Omental fat pad (tissue), 4 donors: ENCODE measurements around the gene NTN1. TPM values are rescaled to one million over a fixed set of nuclear protein-coding genes. Genes with fewer than 3 reads are reported as not detected.
A peak's percentile ranks its signal among the peaks of the same experiment; 100 is the strongest.

Experiments used
- ATAC-seq: fragments of 150-250 bp; one replicate; pipeline ENCODE4 v1.9.1; 2016; ENCODE audit warnings: mild to moderate bottlenecking, moderate library complexity; ENCODE audit not compliant: low FRiP score
- DNase-seq: peaks from one replicate; pipeline ENCODE4 v3.0.0-alpha.2; 2019; ENCODE audit warnings: low spot score
- total RNA-seq, 4 donors: library from RNA; depleted of rRNA; stranded (reverse); fragments of >200 nt; gene quantifications; one replicate each; pipeline ENCODE4 v1.1.0, GENCODE V29; 2016
- TF ChIP-seq, protein P1 (sequence below), 3 donors: fragments of 450-650 bp; IDR thresholded peaks; one replicate each; pipeline ENCODE4 v1.5.1; 2016 to 2017; ENCODE audit warnings: antibody characterized with exemption in 3 of 3, mild to moderate bottlenecking in 3 of 3, moderate library complexity in 2 of 3

Gene NTN1
- total RNA-seq, 4 donors from 2014 or later: 0.69 to 7.3 (median 2.5) TPM

- TF ChIP-seq, protein P1, sequence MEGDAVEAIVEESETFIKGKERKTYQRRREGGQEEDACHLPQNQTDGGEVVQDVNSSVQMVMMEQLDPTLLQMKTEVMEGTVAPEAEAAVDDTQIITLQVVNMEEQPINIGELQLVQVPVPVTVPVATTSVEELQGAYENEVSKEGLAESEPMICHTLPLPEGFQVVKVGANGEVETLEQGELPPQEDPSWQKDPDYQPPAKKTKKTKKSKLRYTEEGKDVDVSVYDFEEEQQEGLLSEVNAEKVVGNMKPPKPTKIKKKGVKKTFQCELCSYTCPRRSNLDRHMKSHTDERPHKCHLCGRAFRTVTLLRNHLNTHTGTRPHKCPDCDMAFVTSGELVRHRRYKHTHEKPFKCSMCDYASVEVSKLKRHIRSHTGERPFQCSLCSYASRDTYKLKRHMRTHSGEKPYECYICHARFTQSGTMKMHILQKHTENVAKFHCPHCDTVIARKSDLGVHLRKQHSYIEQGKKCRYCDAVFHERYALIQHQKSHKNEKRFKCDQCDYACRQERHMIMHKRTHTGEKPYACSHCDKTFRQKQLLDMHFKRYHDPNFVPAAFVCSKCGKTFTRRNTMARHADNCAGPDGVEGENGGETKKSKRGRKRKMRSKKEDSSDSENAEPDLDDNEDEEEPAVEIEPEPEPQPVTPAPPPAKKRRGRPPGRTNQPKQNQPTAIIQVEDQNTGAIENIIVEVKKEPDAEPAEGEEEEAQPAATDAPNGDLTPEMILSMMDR (IDR thresholded peaks at IDR 0.05): no peak
- no peak for DNase-seq
- peak; percentile 89 for ATAC-seq
Observed at GRCh38 chr17:9273428-9274391, 252.4 kb downstream of the NTN1 start.

DNA sequence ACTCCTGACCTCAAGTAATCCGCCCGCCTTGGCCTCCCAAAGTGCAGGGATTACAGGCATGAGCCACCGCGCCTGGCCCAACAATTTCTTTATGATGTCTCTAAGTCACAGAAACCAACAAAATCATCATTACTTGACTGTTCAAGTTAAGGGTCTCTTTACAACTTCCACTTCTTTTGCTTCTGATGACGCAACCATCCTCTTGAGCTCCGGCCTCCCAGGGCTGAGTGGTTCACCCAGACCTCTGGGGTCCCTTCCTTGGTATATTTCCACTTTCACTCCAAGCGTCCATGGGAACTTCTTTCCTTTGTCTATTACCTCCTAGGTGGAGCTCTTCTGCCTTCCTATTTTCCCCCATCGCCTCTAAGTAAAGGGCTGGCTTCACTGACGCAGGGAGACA lies 253.7 kb downstream of the NTN1 start:
- TF ChIP-seq, protein P1 (IDR thresholded peaks at IDR 0.05): no peak
- no peak for DNase-seq
- ATAC-seq: no peak

- TF ChIP-seq, protein P1 (IDR thresholded peaks at IDR 0.05): no peak
- DNase-seq: no peak
- ATAC-seq: no peak
Observed at GRCh38 chr17:9279893-9280292, 258.6 kb downstream of the NTN1 start.

GRCh38 chr17:9283909-9284308 lies 262.6 kb downstream of the NTN1 start:
- DNase-seq (no peak), ATAC-seq (no peak)
- TF ChIP-seq, protein P1 (IDR thresholded peaks at IDR 0.05): no peak

DNA sequence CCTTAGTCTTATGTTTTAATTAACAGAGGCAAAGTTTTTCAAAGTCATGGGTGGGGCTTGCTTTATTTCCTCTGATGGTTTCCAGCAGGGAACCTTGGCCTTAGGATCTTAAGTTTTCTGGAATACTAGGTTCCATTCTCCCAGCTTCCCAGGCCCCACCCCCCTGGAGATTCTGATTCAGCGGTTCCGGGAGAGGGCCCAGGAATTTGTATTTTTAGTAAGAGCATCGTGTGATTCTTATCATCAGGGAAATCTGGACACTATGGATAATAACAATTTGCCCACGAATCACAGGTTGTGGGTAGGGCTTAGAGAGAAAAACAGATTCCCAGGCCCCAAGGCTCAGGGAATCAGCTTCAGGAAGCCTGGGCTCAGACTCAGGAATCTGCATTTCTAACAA lies 263.6 kb downstream of the NTN1 start:
- TF ChIP-seq, protein P1 (IDR thresholded peaks at IDR 0.05): no peak
- ATAC-seq (no peak), DNase-seq (no peak)

DNA sequence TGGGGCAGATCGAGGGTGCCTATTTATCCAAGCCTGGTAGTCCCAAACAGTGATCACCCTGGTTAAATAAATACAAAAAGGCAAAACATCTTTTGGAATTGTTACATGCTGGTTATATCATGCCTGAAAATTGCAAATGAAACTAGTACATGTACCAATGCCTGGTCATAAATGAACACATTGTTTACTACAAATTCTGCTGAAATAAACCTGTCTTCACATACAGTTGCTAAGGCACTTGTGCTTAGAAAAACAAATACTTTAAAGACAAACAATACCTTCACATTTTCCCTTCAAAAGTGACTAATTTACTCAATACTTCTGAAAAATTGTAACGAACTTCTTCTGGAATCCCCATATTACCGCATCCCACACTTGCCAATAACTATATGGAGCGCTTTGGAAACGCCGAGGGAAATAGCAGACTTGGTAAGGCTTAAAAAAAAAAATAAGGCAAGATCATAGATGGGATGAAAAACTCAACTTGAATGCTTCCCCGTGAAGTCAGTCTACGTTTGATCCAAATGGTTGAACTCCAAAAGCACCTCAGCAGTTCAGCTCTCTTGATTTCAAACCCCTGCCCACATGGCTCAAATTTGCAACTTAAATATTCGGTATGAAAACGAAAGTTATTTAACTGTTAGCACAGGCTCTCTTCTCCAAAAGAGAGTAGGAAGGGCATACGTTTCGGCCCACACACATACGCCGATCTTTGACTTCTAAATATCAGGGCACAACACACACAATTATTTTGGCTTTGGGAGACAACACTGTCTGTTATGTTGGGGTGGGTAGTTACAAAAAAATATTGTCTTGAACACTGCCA lies 264.5 kb downstream of the NTN1 start:
- no peak for ATAC-seq
- DNase-seq: no peak
- TF ChIP-seq, protein P1 (IDR thresholded peaks at IDR 0.05): no peak
